ENCODE measurements around the gene HOXD12. TPM values are rescaled to one million over a fixed set of nuclear protein-coding genes. Genes with fewer than 3 reads are reported as not detected.

The HOXD12 gene
- total and polyA plus RNA-seq, 2 donors (not counting 1 experiment from before 2014, with no cell fraction given), result not detected

GRCh38 chr2:176128172-176128981 lies 28.8 kb downstream of the HOXD12 start:
- no peak overlapping the region for H2AFZ ChIP-seq (ENCODE audit: low read length)
- no peaks in the 10 kb centered on the region for H3K79me2 ChIP-seq (ENCODE audit: control insufficient read depth, insufficient read depth, low read length)
- no peak for DNase-seq (ENCODE audit: low read depth in 2 of 2)
- H3K36me3 ChIP-seq (ENCODE audit: control insufficient read depth, insufficient read depth, low read length), result no peaks in the 10 kb centered on the region
- H4K20me1 ChIP-seq (ENCODE audit: control insufficient read depth, extremely low read depth, insufficient read depth, low read length), result no peaks in the 10 kb centered on the region
- no peak overlapping the region for H3K9ac ChIP-seq (ENCODE audit: insufficient read depth, low read length)
- H3K4me2 ChIP-seq (ENCODE audit: extremely low read depth, insufficient read depth, low read length), result no peak overlapping the region
- H3K27me3 ChIP-seq (ENCODE audit: control insufficient read depth, insufficient read depth, low read length), result peaks cover 78% of the 10 kb centered on the region
- H3K4me1 ChIP-seq (ENCODE audit: control insufficient read depth, extremely low read depth, insufficient read depth, low read length), result no peaks in the 10 kb centered on the region
- no peak overlapping the region for H3K4me3 ChIP-seq (replicated peaks in 1 of 4; ENCODE audit: control extremely low read depth in 1 of 4, insufficient read depth in 1 of 4, low read depth in 3 of 4, low read length in 4 of 4)
- TF ChIP-seq EZH2 (IDR thresholded peaks at IDR 0.05; ENCODE audit: low read length, missing control alignments) (no peak), CTCF (conservative IDR thresholded peaks at IDR 0.05 in 1 of 2, IDR thresholded peaks at IDR 0.05 in 1 of 2; ENCODE audit: low read depth in 1 of 2, low read length in 2 of 2) (no peak)
- no peak overlapping the region for H3K27ac ChIP-seq (ENCODE audit: insufficient read depth, low read length)
- no peaks in the 10 kb centered on the region for H3K9me3 ChIP-seq (ENCODE audit: control insufficient read depth, insufficient read depth, low read depth, low read length)

GRCh38 chr2:176128982-176129796 lies 29.6 kb downstream of the HOXD12 start, which contains the start of gene HOXD8:
TSS of gene HOXD8 (plus strand) at chr2:176129705. CDS start at chr2:176130367, 662 bp downstream.
- Histone ChIP-seq H3K4me3 (replicated peaks in 1 of 4; ENCODE audit: control extremely low read depth in 1 of 4, insufficient read depth in 1 of 4, low read depth in 3 of 4, low read length in 4 of 4) (peak within 1 kb of the TSS in 1 of 4 experiments; percentile 7), H3K9ac (ENCODE audit: insufficient read depth, low read length) (no peak within 1 kb of the TSS), H3K4me1 (ENCODE audit: control insufficient read depth, extremely low read depth, insufficient read depth, low read length) (no peaks in the 10 kb centered on the region), H4K20me1 (ENCODE audit: control insufficient read depth, extremely low read depth, insufficient read depth, low read length) (no peaks in the 10 kb centered on the region), H3K4me2 (ENCODE audit: extremely low read depth, insufficient read depth, low read length) (no peak within 1 kb of the TSS), H3K27ac (ENCODE audit: insufficient read depth, low read length) (no peak within 1 kb of the TSS), H3K36me3 (ENCODE audit: control insufficient read depth, insufficient read depth, low read length) (no peaks in the 10 kb centered on the region), H3K27me3 (ENCODE audit: control insufficient read depth, insufficient read depth, low read length) (peaks cover 76% of the 10 kb centered on the region), H3K79me2 (ENCODE audit: control insufficient read depth, insufficient read depth, low read length) (no peaks in the 10 kb centered on the region), H3K9me3 (ENCODE audit: control insufficient read depth, insufficient read depth, low read depth, low read length) (no peaks in the 10 kb centered on the region), H2AFZ (ENCODE audit: low read length) (no peak within 1 kb of the TSS)
- TF ChIP-seq EZH2 (IDR thresholded peaks at IDR 0.05; ENCODE audit: low read length, missing control alignments) (peak; percentile 51), CTCF (conservative IDR thresholded peaks at IDR 0.05 in 1 of 2, IDR thresholded peaks at IDR 0.05 in 1 of 2; ENCODE audit: low read depth in 1 of 2, low read length in 2 of 2) (no peak)
- peak; percentile 22 to 56 for DNase-seq (ENCODE audit: low read depth in 2 of 2)

- H3K27ac ChIP-seq (ENCODE audit: insufficient read depth, low read length), result no peak overlapping the region
- no peak overlapping the region for H2AFZ ChIP-seq (ENCODE audit: low read length)
- no peaks in the 10 kb centered on the region for H3K79me2 ChIP-seq (ENCODE audit: control insufficient read depth, insufficient read depth, low read length)
Observed at GRCh38 chr2:176129813-176130146, 30.2 kb downstream of the HOXD12 start.

More at GRCh38 chr2:176129813-176130146, 30.2 kb downstream of the HOXD12 start:
- no peaks in the 10 kb centered on the region for H3K4me1 ChIP-seq (ENCODE audit: control insufficient read depth, extremely low read depth, insufficient read depth, low read length)
- H3K4me3 ChIP-seq (replicated peaks in 1 of 4; ENCODE audit: control extremely low read depth in 1 of 4, insufficient read depth in 1 of 4, low read depth in 3 of 4, low read length in 4 of 4), result no peak overlapping the region
- H3K27me3 ChIP-seq (ENCODE audit: control insufficient read depth, insufficient read depth, low read length), result peaks cover 75% of the 10 kb centered on the region
- H3K9ac ChIP-seq (ENCODE audit: insufficient read depth, low read length), result no peak overlapping the region
- no peak overlapping the region for H3K4me2 ChIP-seq (ENCODE audit: extremely low read depth, insufficient read depth, low read length)
- no peaks in the 10 kb centered on the region for H4K20me1 ChIP-seq (ENCODE audit: control insufficient read depth, extremely low read depth, insufficient read depth, low read length)
- no peaks in the 10 kb centered on the region for H3K36me3 ChIP-seq (ENCODE audit: control insufficient read depth, insufficient read depth, low read length)
- TF ChIP-seq EZH2 (IDR thresholded peaks at IDR 0.05; ENCODE audit: low read length, missing control alignments) (no peak), CTCF (conservative IDR thresholded peaks at IDR 0.05 in 1 of 2, IDR thresholded peaks at IDR 0.05 in 1 of 2; ENCODE audit: low read depth in 1 of 2, low read length in 2 of 2) (no peak)
- no peaks in the 10 kb centered on the region for H3K9me3 ChIP-seq (ENCODE audit: control insufficient read depth, insufficient read depth, low read depth, low read length)
- DNase-seq (ENCODE audit: low read depth in 2 of 2), result no peak

Measured in fibroblast of lung (primary cell).